Measurements from ENCODE around the gene PPY. TPM values are rescaled to one million over a fixed set of nuclear protein-coding genes. Genes with fewer than 3 reads are reported as not detected.

PPY gene
- polyA plus RNA-seq, 3 donors = not detected

GRCh38 chr17:43935926-43936261, 6.4 kb downstream of the PPY start:
- Mint-ChIP-seq H3K27me3 (ENCODE audit: low read depth in 3 of 3) (peaks cover 27 to 39% (median 38%) of the 10 kb centered on the region in 3 donors), H3K9me3 (peaks cover 0 to 8% (median 0%) of the 10 kb centered on the region in 7 donors), H3K27ac (no peak overlapping the region), H3K4me1 (peaks cover 10% of the 10 kb centered on the region), H3K36me3 (peaks cover 0 to 3% of the 10 kb centered on the region in 2 donors), H3K4me3 (no peak overlapping the region)
- no peak for DNase-seq
- H3K9me3 ChIP-seq (replicated peaks in 1 of 2; ENCODE audit: control insufficient read depth in 1 of 2, insufficient read depth in 1 of 2, low read length in 2 of 2) = no peaks in the 10 kb centered on the region
- H3K27me3 ChIP-seq (ENCODE audit: control insufficient read depth in 2 of 2, insufficient read depth in 2 of 2, low read length in 2 of 2) = peaks cover 0 to 24% of the 10 kb centered on the region in 2 donors
- H3K9ac ChIP-seq (ENCODE audit: insufficient read depth, low read length, poor library complexity, severe bottlenecking) = no peak overlapping the region
- intact Hi-C loops (cut with micrococcal nuclease) = no loop called here
- no peaks in the 10 kb centered on the region for H3K79me2 ChIP-seq (ENCODE audit: insufficient read depth, low read length)
- TF ChIP-seq, protein P1, sequence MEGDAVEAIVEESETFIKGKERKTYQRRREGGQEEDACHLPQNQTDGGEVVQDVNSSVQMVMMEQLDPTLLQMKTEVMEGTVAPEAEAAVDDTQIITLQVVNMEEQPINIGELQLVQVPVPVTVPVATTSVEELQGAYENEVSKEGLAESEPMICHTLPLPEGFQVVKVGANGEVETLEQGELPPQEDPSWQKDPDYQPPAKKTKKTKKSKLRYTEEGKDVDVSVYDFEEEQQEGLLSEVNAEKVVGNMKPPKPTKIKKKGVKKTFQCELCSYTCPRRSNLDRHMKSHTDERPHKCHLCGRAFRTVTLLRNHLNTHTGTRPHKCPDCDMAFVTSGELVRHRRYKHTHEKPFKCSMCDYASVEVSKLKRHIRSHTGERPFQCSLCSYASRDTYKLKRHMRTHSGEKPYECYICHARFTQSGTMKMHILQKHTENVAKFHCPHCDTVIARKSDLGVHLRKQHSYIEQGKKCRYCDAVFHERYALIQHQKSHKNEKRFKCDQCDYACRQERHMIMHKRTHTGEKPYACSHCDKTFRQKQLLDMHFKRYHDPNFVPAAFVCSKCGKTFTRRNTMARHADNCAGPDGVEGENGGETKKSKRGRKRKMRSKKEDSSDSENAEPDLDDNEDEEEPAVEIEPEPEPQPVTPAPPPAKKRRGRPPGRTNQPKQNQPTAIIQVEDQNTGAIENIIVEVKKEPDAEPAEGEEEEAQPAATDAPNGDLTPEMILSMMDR (IDR thresholded peaks at IDR 0.05) = no peak
- H2AFZ ChIP-seq (ENCODE audit: insufficient read depth, low read depth, low read length, poor library complexity, severe bottlenecking) = no peak overlapping the region
- H3K36me3 ChIP-seq (replicated peaks in 1 of 2; ENCODE audit: control insufficient read depth in 1 of 2, insufficient read depth in 2 of 2, low read length in 2 of 2) = no peaks in the 10 kb centered on the region
- H4K20me1 ChIP-seq (ENCODE audit: insufficient read depth, low read length) = no peaks in the 10 kb centered on the region
- WGBS (ENCODE audit: insufficient coverage) = 100% methylated on average over 2 of the region's 6 CpGs
- H3K4me2 ChIP-seq (replicated peaks; ENCODE audit: extremely low read depth, low read length, poor library complexity, severe bottlenecking) = no peak overlapping the region
- H3K4me1 ChIP-seq (ENCODE audit: control insufficient read depth in 1 of 2, insufficient read depth in 2 of 2, low read length in 2 of 2) = peaks cover 8 to 10% of the 10 kb centered on the region in 2 donors
- no peak overlapping the region for H3K4me3 ChIP-seq (replicated peaks in 1 of 3; ENCODE audit: low read depth in 2 of 3, low read length in 3 of 3)
- H3K27ac ChIP-seq (ENCODE audit: low read depth in 1 of 2, low read length in 2 of 2) = no peak overlapping the region

GRCh38 chr17:43935204-43935925, 6.9 kb downstream of the PPY start:
- WGBS (ENCODE audit: insufficient coverage) = 80% methylated on average over 1 of the region's 5 CpGs
- no peak for DNase-seq
- H3K36me3 ChIP-seq (replicated peaks in 1 of 2; ENCODE audit: control insufficient read depth in 1 of 2, insufficient read depth in 2 of 2, low read length in 2 of 2) = no peaks in the 10 kb centered on the region
- no peaks in the 10 kb centered on the region for H4K20me1 ChIP-seq (ENCODE audit: insufficient read depth, low read length)
- TF ChIP-seq, protein P1 (IDR thresholded peaks at IDR 0.05) = no peak
- Mint-ChIP-seq H3K4me1 (peaks cover 10% of the 10 kb centered on the region), H3K4me3 (no peak overlapping the region), H3K27me3 (ENCODE audit: low read depth in 3 of 3) (peaks cover 27 to 38% (median 38%) of the 10 kb centered on the region in 3 donors), H3K9me3 (peaks cover 0 to 8% (median 0%) of the 10 kb centered on the region in 7 donors), H3K36me3 (peaks cover 0 to 3% of the 10 kb centered on the region in 2 donors), H3K27ac (no peak overlapping the region)
- peaks cover 0 to 24% of the 10 kb centered on the region in 2 donors for H3K27me3 ChIP-seq (ENCODE audit: control insufficient read depth in 2 of 2, insufficient read depth in 2 of 2, low read length in 2 of 2)
- no peak overlapping the region for H3K4me3 ChIP-seq (replicated peaks in 1 of 3; ENCODE audit: low read depth in 2 of 3, low read length in 3 of 3)
- no peak overlapping the region for H2AFZ ChIP-seq (ENCODE audit: insufficient read depth, low read depth, low read length, poor library complexity, severe bottlenecking)
- H3K4me1 ChIP-seq (ENCODE audit: control insufficient read depth in 1 of 2, insufficient read depth in 2 of 2, low read length in 2 of 2) = peaks cover 8 to 10% of the 10 kb centered on the region in 2 donors
- H3K9ac ChIP-seq (ENCODE audit: insufficient read depth, low read length, poor library complexity, severe bottlenecking) = no peak overlapping the region
- no peaks in the 10 kb centered on the region for H3K79me2 ChIP-seq (ENCODE audit: insufficient read depth, low read length)
- no peaks in the 10 kb centered on the region for H3K9me3 ChIP-seq (replicated peaks in 1 of 2; ENCODE audit: control insufficient read depth in 1 of 2, insufficient read depth in 1 of 2, low read length in 2 of 2)
- no peak overlapping the region for H3K4me2 ChIP-seq (replicated peaks; ENCODE audit: extremely low read depth, low read length, poor library complexity, severe bottlenecking)
- intact Hi-C loops (cut with micrococcal nuclease) = no loop called here
- H3K27ac ChIP-seq (ENCODE audit: low read depth in 1 of 2, low read length in 2 of 2) = no peak overlapping the region
